Lower leg skin (tissue), 3 donors: ENCODE measurements around the gene TOMM7.

Experiments
- CTCF ChIP-seq, 3 donors: fragments of 450-650 bp; IDR thresholded peaks; one replicate each; pipeline ENCODE4 v1.5.1; 2016; ENCODE audit warnings: antibody characterized with exemption in 3 of 3, mild to moderate bottlenecking in 3 of 3, moderate library complexity in 2 of 3
- POLR2A ChIP-seq, 2 donors: fragments of 450-650 bp; IDR thresholded peaks; one replicate each; pipeline ENCODE4 v1.6.1; 2016 to 2017; ENCODE audit warnings: antibody characterized with exemption in 2 of 2, mild to moderate bottlenecking in 1 of 2, moderate library complexity in 1 of 2

- no peak for TF ChIP-seq CTCF (IDR thresholded peaks at IDR 0.05)
- no peak for TF ChIP-seq POLR2A (IDR thresholded peaks at IDR 0.05)
Measured at GRCh38 chr7:22842383-22842941, 19.8 kb upstream of the TOMM7 start.
